ENCODE results near the gene SUSD3. TPM values are rescaled to one million over a fixed set of nuclear protein-coding genes. Genes with fewer than 3 reads are reported as not detected.
"Not testable (repeated sequence)": the region's sequence is repeated elsewhere in the genome, so short reads cannot be mapped to it uniquely, and the experiment has no call there.

Gene SUSD3
- 10 to 100 TPM; 69.6 to 71.4 TPM for total RNA-seq

DNA sequence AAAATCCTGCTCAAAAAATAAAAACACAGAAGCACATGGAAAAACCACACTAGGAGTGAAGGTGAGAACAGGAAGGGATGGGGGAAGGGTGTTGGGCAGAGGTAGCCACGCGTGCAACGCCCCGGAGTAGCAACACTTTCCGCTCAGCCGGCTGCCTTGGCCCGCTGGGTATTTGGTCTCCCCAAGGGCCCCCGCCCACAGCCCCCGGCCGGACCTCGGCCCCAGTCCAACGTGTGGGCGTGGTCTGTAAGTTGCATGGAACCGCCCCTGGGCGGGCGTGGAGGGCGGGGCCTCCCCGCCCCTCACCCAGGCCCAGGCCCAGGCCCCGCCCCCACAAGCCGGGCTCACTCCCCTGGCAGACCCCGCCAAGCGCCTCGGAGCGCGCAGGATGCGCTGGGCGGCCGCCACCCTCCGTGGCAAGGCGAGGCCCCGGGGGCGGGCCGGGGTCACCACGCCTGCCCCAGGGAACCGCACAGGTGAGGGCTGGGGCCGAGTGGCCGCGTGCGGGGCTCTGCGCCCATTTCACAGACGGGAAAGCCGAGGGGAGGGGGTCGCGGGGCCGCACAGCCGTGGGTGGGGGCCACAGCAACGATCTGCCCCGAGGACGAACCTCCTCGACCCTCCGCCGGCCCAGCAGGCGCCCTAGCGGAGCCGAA, at the start of gene SUSD3:
TSS of gene SUSD3 (plus strand) at position 347 of the 656 bp plus-strand sequence. CDS start at position 389, 42 bp downstream.
- H3K27me3 Mint-ChIP-seq: no peaks in the 10 kb centered on the region
- peak; percentile 77 for DNase-seq
- CTCF ChIA-PET: interaction anchor here (1.2 to 2.7 kb wide), 5 partner anchors 25 to 104 kb away, joined by 3 to 16 read pairs (median 8); no protein-coding TSS in a partner anchor
- no peaks in the 10 kb centered on the region for H3K9me3 Mint-ChIP-seq
- peaks cover 18% of the 10 kb centered on the region for H3K36me3 Mint-ChIP-seq (ENCODE audit: low read depth)
- POLR2A ChIA-PET: interaction anchor here (0.7 to 3.1 kb wide), 13 partner anchors 8 to 93 kb away, joined by 3 to 39 read pairs (median 5); partner anchors contain the start of genes CARD19 and NINJ1
- peaks cover 63% of the 10 kb centered on the region for H3K4me1 Mint-ChIP-seq
- peak within 1 kb of the TSS; percentile 92 for H3K4me3 Mint-ChIP-seq
- peak within 1 kb of the TSS; percentile 83 for H3K27ac Mint-ChIP-seq

DNA sequence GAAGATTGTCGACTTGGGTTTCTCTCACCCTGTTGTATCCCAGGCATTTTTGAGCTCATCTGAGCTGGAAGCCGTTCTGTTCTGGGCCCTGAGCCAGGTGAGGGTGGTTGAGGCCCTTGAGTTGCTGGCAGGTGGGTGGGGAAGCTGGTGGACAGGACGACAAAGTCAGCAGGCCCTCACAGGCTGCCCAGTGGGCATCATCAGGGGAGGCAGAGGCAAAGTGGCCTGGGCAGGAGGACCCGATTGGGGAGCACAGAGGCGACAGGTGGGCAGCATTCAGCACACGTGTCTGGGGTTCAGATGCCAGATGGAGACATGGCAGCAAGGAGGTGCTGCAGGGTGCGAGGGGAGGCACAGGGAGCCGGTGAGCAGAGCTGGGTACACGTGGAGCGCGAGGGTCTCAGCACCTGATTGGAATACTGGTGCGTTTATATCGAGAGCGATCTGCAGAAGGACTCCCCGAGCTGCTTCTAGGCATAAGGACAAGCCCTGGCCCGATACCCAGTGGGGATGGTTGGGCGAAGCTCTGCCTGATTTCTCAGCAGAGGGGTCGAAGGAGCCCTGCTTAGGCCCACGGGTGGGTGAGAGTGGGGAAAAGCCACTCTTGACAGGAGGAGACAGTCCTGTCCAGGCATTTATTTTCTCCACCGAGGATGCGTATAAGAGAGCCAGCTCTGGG, 49.0 kb upstream of the SUSD3 start:
- Mint-ChIP-seq H3K27ac (peak overlapping the region; percentile 40), H3K27me3 (no peaks in the 10 kb centered on the region), H3K4me1 (peaks cover 6% of the 10 kb centered on the region), H3K36me3 (ENCODE audit: low read depth) (peaks cover 81% of the 10 kb centered on the region), H3K9me3 (no peaks in the 10 kb centered on the region), H3K4me3 (no peak overlapping the region)
- DNase-seq: peak; percentile 12
- CTCF ChIA-PET: interaction anchor here (0.6 kb wide), 1 partner anchor 42 kb away, joined by 3 read pairs; no protein-coding TSS in a partner anchor
- POLR2A ChIA-PET: interaction anchor here (1.1 to 1.4 kb wide), 3 partner anchors 9 to 53 kb away, joined by 3 read pairs; no protein-coding TSS in a partner anchor

DNA sequence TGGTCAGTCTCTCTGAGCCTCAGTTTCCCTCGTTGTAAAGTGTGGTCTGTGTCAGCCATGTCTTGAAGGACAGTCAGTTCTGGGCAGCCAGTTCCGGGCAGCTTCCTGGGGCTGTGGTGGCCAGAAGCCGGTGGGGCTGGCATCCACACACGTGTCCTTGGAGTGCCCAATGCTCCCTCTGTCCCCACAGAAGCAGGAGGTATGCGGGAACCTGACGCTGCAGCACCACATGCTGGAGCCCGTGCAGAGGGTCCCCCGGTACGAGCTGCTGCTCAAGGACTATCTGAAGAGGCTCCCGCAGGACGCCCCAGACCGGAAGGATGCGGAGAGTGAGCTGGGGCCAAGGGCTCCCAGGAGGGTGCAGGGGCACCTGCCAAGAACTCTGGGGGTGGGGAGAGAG, 48.4 kb upstream of the SUSD3 start:
- Mint-ChIP-seq H3K4me3 (no peak overlapping the region), H3K9me3 (no peaks in the 10 kb centered on the region), H3K36me3 (ENCODE audit: low read depth) (peaks cover 80% of the 10 kb centered on the region), H3K4me1 (peaks cover 5% of the 10 kb centered on the region), H3K27me3 (no peaks in the 10 kb centered on the region), H3K27ac (no peak overlapping the region)
- DNase-seq: peak; percentile 13
- ChIA-PET POLR2A (interaction anchor here (1.3 to 1.4 kb wide), 2 partner anchors 8 to 53 kb away, joined by 3 read pairs; no protein-coding TSS in a partner anchor), CTCF (no interaction called here)

DNA sequence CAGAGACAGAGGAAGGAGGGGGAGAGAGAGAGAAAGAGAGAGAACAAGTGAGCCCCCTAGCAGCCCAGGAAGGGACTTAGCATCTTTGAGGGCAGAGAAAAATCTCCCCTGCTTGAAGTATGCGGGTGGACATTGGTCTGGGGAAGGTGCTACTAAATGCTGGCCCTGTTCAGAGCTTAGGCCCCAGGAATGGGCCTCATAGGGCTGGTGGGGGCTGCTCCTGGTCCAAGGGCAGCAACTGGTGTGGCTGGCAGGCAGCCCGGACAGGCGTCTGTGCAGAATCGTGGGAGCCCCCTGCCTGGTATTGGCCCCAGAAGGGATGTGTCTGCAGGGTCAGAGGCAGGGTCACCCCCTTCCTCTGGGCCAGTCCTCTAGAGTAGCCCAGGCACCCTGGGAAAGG, 47.8 kb upstream of the SUSD3 start:
- Mint-ChIP-seq H3K36me3 (ENCODE audit: low read depth) (peaks cover 78% of the 10 kb centered on the region), H3K4me1 (peaks cover 5% of the 10 kb centered on the region), H3K27ac (no peak overlapping the region), H3K27me3 (no peaks in the 10 kb centered on the region), H3K9me3 (no peaks in the 10 kb centered on the region), H3K4me3 (no peak overlapping the region)
- CTCF ChIA-PET: no interaction called here
- POLR2A ChIA-PET: no interaction called here
- peak; percentile 11 for DNase-seq

DNA sequence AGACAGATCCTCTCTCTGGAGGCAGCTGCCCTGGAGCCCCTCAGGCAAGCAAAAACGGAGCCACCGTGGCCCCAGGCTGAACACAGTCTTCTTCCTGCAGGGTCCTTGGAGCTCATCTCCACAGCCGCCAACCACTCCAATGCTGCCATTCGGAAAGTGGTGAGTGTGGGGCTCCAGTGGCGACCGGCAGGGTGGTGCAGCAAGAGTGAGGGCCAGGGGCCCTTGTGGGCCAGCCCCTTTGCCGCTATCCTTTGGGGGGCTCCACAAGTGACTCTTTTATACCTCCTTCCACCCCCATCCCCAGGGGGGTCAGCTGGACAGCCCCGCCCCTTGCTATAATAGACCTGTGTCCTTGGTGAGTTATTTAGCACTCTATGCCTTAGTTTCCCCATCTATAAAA, 47.4 kb upstream of the SUSD3 start:
- H3K36me3 Mint-ChIP-seq (ENCODE audit: low read depth): peaks cover 78% of the 10 kb centered on the region
- H3K4me1 Mint-ChIP-seq: peaks cover 5% of the 10 kb centered on the region
- CTCF ChIA-PET: no interaction called here
- H3K9me3 Mint-ChIP-seq: no peaks in the 10 kb centered on the region
- POLR2A ChIA-PET: no interaction called here
- H3K4me3 Mint-ChIP-seq: no peak overlapping the region
- no peak overlapping the region for H3K27ac Mint-ChIP-seq
- no peaks in the 10 kb centered on the region for H3K27me3 Mint-ChIP-seq
- DNase-seq: no peak

DNA sequence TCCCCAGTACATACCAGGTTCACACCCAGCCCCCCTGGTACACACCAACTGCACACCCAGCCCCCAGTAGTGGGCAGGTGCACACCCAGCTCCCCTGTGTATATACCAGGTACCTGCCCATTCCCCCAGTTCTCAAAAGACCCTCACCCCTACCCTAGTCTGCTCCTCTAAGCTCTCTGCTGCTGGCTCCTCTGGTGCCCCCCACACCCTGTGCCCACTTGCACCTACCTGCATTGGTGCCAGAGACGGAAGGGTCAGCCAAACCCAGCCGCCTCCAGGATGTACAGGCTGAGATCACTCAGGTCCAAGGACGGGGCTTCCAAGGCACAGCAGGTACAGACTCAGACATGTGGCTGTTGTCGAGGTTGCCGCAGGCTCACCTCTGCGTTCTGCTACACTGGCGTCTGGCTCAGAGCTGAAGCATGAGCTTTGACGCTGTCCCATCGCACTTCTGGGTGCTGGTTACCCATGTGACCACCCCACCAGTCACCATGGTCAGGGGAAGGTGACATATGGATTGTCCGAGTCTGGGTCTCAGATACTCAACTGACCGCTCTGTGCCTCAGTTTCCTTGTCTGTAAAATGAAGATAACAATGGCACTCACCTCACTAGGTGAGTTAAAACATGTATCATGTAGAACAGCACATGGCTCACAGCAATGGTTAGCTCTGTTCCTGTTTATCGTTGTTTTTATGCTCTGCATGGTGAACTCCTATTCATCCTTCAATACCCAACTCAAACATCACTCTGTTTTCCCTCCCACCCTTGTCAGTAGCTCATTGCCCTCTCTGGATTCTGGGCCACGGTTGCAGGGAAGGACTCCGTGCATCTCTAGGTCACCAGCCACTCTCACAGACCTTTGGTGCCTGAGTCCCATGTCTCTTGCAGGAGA, 45.3 kb upstream of the SUSD3 start:
- H3K27me3 Mint-ChIP-seq: no peaks in the 10 kb centered on the region
- peaks cover 72% of the 10 kb centered on the region for H3K36me3 Mint-ChIP-seq (ENCODE audit: low read depth)
- ChIA-PET POLR2A (interaction anchor here (1.3 to 1.5 kb wide), 2 partner anchors 10 to 12 kb away, joined by 3 to 6 read pairs; no protein-coding TSS in a partner anchor), CTCF (interaction anchor here (1.6 to 2.9 kb wide), 2 partner anchors 10 kb away, joined by 5 to 16 read pairs; no protein-coding TSS in a partner anchor)
- no peak overlapping the region for H3K4me3 Mint-ChIP-seq
- H3K27ac Mint-ChIP-seq: no peak overlapping the region
- DNase-seq: peak; percentile 13
- peaks cover 3% of the 10 kb centered on the region for H3K4me1 Mint-ChIP-seq
- H3K9me3 Mint-ChIP-seq: no peaks in the 10 kb centered on the region

DNA sequence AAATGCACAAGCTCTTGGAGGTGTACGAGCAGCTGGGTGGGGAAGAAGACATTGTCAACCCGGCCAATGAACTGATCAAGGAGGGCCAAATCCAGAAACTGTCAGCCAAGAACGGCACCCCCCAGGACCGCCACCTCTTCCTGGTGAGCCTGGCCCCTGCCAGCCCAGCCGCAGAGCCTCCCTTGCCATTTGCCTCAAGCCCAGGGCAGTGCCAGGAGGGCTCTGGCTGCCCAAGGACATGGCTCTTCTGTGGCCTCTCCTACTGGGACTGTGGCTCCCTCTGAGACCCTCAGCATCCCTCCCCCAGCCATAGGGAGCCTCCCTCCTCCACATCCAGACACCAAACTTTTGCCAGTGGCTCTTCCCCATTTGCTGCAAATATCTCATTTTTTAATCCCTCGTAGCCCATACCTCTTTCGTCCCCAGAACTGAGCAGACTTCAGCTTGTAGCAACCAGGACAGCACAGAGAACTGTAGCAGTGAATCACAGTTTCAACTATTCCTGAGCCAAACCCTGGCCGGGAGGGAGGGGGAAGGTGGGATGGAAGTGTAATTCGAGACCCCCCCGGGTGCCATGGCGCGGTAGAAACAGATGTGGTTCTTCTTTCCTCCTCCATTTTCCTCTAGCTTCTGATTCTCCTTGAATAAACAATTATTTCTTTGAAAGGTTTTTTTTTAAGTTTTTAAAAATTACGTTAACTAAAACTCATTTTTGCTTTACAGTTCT, 44.5 kb upstream of the SUSD3 start:
- H3K27ac Mint-ChIP-seq: peak overlapping the region; percentile 9

DNA sequence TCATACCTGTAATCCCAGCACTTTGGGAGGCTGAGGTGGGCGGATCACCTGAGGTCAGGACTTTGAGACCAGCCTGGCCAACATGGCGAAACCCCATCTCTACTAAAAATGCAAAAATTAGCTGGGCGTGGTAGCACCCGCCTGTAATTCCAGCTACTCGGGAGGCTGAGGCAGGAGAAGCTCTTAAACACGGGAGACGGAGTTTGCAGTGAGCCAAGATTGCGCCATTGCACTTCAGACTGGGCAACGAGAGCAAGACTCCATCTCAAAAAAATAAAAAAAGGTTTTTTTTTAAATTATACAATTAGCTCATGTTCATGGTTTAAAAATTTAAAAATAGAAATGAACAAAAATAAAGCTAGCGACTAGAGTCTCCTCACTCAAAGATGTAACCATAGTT, 43.3 kb upstream of the SUSD3 start:
- not testable (repeated sequence) for H3K27ac Mint-ChIP-seq, H3K4me3 Mint-ChIP-seq, H3K9me3 Mint-ChIP-seq, H3K4me1 Mint-ChIP-seq, H3K27me3 Mint-ChIP-seq
- peaks cover 72% of the 10 kb centered on the region for H3K36me3 Mint-ChIP-seq (ENCODE audit: low read depth)
- POLR2A ChIA-PET: interaction anchor here (1.0 to 1.9 kb wide), 3 partner anchors 10 to 13 kb away, joined by 3 to 10 read pairs (median 3); no protein-coding TSS in a partner anchor
- peak; percentile 11 for DNase-seq
- CTCF ChIA-PET: interaction anchor here (0.8 to 2.9 kb wide), 4 partner anchors 10 to 59 kb away, joined by 3 to 16 read pairs (median 4); no protein-coding TSS in a partner anchor

More for the DNA sequence above, 44.5 kb upstream of the SUSD3 start:
- peaks cover 2% of the 10 kb centered on the region for H3K4me1 Mint-ChIP-seq
- H3K27me3 Mint-ChIP-seq: no peaks in the 10 kb centered on the region
- peak; percentile 4 for DNase-seq
- H3K9me3 Mint-ChIP-seq: no peaks in the 10 kb centered on the region
- no peak overlapping the region for H3K4me3 Mint-ChIP-seq
- ChIA-PET CTCF (interaction anchor here (2.9 kb wide), 1 partner anchor 11 kb away, joined by 16 read pairs; no protein-coding TSS in a partner anchor), POLR2A (interaction anchor here (1.5 kb wide), 1 partner anchor 12 kb away, joined by 6 read pairs; no protein-coding TSS in a partner anchor)
- peaks cover 74% of the 10 kb centered on the region for H3K36me3 Mint-ChIP-seq (ENCODE audit: low read depth)

DNA sequence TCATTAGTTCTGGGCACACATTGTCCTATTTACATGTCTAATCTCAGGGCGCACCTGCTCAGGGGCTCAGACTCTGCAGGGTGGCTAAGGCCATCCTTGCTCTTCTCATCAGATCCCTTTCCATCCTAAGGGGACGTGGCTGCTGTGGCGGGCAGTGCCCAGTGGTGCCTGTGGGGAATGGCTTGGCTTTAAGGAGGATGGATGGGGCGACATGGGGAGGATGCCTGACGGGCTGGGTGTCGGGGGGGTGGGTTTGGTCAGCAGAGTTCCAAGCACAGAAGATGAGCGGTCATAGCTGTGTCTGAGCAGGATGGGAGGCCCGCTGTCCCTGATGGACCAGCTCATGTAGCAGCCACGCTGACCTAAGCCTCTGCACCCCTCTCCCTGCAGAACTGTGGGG, 40.9 kb upstream of the SUSD3 start:
- peaks cover 19% of the 10 kb centered on the region for H3K4me1 Mint-ChIP-seq
- H3K27me3 Mint-ChIP-seq: no peaks in the 10 kb centered on the region
- no peaks in the 10 kb centered on the region for H3K9me3 Mint-ChIP-seq
- H3K27ac Mint-ChIP-seq: peak overlapping the region; percentile 31
- ChIA-PET CTCF (interaction anchor here (1.4 kb wide), 1 partner anchor 285 kb away, joined by 3 read pairs; no protein-coding TSS in a partner anchor), POLR2A (interaction anchor here (0.6 to 1.5 kb wide), 3 partner anchors 8 to 42 kb away, joined by 3 read pairs; no protein-coding TSS in a partner anchor)
- H3K4me3 Mint-ChIP-seq: no peak overlapping the region
- peaks cover 80% of the 10 kb centered on the region for H3K36me3 Mint-ChIP-seq (ENCODE audit: low read depth)
- no peak for DNase-seq

DNA sequence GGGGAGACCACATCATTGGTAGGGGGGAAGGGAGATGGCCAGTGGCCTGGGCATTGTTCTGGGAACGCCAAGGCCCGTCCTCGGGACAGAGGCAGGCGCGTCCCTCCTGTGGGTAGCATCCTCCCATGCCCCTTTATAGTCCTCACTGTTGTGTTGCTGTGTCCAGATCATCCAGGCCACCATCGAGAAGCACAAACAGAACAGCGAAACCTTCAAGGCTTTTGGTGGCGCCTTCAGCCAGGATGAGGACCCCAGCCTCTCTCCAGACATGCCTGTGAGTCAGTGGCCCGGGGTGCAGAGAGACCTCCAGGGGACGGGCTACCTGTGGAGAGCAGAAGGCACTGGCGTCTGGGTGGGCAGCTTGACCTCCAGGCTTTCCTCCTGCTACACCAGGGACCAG, 38.4 kb upstream of the SUSD3 start:
- no peaks in the 10 kb centered on the region for H3K27me3 Mint-ChIP-seq
- H3K9me3 Mint-ChIP-seq: no peaks in the 10 kb centered on the region
- H3K27ac Mint-ChIP-seq: peak overlapping the region; percentile 76
- DNase-seq: no peak
- POLR2A ChIA-PET: interaction anchor here (0.7 to 1.2 kb wide), 7 partner anchors 8 to 44 kb away, joined by 3 to 6 read pairs (median 3); no protein-coding TSS in a partner anchor
- H3K4me3 Mint-ChIP-seq: no peak overlapping the region
- H3K36me3 Mint-ChIP-seq (ENCODE audit: low read depth): peaks cover 74% of the 10 kb centered on the region
- CTCF ChIA-PET: interaction anchor here (1.2 kb wide), 1 partner anchor 89 kb away, joined by 4 read pairs; no protein-coding TSS in a partner anchor
- H3K4me1 Mint-ChIP-seq: peaks cover 32% of the 10 kb centered on the region

DNA sequence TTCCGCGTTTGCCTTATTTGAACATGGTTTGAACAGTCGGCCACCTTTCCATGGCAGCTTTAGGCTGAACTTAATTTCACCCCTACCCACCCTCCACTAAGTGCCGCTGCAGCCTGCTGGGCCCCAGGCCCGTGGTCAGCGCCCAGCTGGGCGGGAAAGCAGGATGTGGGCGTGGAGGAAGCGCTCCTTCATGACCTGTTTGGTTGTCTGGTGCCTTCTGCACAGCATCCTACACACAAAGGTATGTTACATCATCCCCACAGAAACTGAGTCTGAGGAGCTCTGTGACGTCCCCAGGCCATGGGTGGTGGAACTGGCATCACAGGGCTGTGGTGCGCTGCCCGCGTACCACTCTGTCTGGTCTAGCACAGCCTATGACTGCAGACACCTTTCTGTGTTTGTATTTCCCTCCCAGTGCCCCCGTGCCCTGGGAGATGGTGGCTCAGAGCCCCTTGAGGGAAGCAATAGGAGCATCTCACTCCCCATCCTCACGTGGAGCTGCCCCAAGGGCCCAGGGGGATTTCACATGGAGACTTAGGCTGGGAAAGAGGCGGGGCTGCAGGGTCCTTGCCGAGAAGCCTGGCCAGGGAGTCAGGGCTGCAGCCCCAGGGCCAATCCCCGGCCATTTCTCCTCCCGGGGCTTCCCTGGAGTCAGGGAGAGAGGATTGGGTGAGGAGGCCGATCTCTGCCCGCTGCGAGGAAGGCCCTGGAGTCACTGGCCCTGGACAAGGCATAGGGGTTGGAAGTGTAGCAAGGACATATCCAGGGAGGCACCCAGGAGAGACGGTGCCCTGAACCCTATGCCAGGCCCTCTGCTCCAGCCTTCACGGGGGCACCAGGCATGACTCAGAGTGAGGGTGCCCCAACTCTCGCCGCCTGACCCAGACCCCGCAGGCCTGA, 37.5 kb upstream of the SUSD3 start:
- DNase-seq: peak; percentile 62
- H3K4me3 Mint-ChIP-seq: no peak overlapping the region
- H3K27me3 Mint-ChIP-seq: no peaks in the 10 kb centered on the region
- POLR2A ChIA-PET: interaction anchor here (1.0 to 1.2 kb wide), 5 partner anchors 17 to 44 kb away, joined by 3 to 6 read pairs (median 3); no protein-coding TSS in a partner anchor
- no peaks in the 10 kb centered on the region for H3K9me3 Mint-ChIP-seq
- peak overlapping the region; percentile 76 for H3K27ac Mint-ChIP-seq
- H3K36me3 Mint-ChIP-seq (ENCODE audit: low read depth): peaks cover 73% of the 10 kb centered on the region
- CTCF ChIA-PET: interaction anchor here (1.2 kb wide), 1 partner anchor 88 kb away, joined by 4 read pairs; no protein-coding TSS in a partner anchor
- peaks cover 36% of the 10 kb centered on the region for H3K4me1 Mint-ChIP-seq

All from activated CD4-positive, alpha-beta memory T cell treated with anti-CD3 and anti-CD28 coated beads, Interleukin-2, amount 10 ng/mL, durations not matched to agents 7 days and 5 days (primary cell).